HEK293T (cell line): ENCODE data around the gene CCDC30.

Experiments used
- CTCF ChIA-PET: fragments of 350-600 bp; formaldehyde crosslinking; extraction: SDS; loops from one replicate; lab custom pipeline; 2021; ENCODE audit warnings: antibody characterized with exemption, inconsistent platforms; lab: Yijun Ruan, JAX
- POLR2A ChIA-PET: fragments of 350-600 bp; formaldehyde crosslinking; extraction: SDS; loops from one replicate; lab custom pipeline; 2020; ENCODE audit warnings: antibody characterized with exemption, inconsistent platforms; lab: Yijun Ruan, JAX
- DNase-seq: peaks from one replicate; pipeline ENCODE4 v3.0.0; 2012; ENCODE audit warnings: mixed read lengths; ENCODE audit errors: extremely low spot score
- ARNT ChIP-seq: fragments of 450-650 bp; IDR thresholded peaks from 2 replicates; pipeline ENCODE4 v1.6.1; 2017; ENCODE audit warnings: mild to moderate bottlenecking
- BHLHE40 ChIP-seq: fragments of 450-650 bp; IDR thresholded peaks from 2 replicates; pipeline ENCODE4 v1.6.1; 2016; ENCODE audit warnings: mild to moderate bottlenecking, moderate library complexity, borderline replicate concordance
- CTBP1 ChIP-seq: fragments of 450-650 bp; IDR thresholded peaks from 2 replicates; pipeline ENCODE4 v1.6.1; 2016; ENCODE audit warnings: borderline replicate concordance
- ELF4 ChIP-seq: fragments of 450-650 bp; IDR thresholded peaks from 2 replicates; pipeline ENCODE4 v1.6.1; 2017; ENCODE audit warnings: antibody characterized with exemption
- FOXA1 ChIP-seq: fragments of 450-650 bp; IDR thresholded peaks from 2 replicates; pipeline ENCODE4 v1.6.1; 2016; ENCODE audit warnings: mild to moderate bottlenecking
- FOXK2 ChIP-seq: fragments of 450-650 bp; IDR thresholded peaks from 2 replicates; pipeline ENCODE4 v1.6.1; 2016; ENCODE audit warnings: mild to moderate bottlenecking
- FOXM1 ChIP-seq: fragments of 450-650 bp; IDR thresholded peaks from 2 replicates; pipeline ENCODE4 v1.6.1; 2017; ENCODE audit warnings: mild to moderate bottlenecking, borderline replicate concordance
- HDGF ChIP-seq: fragments of 450-650 bp; IDR thresholded peaks from 2 replicates; pipeline ENCODE4 v1.6.1; 2017; ENCODE audit warnings: antibody characterized with exemption, borderline replicate concordance
- L3MBTL2 ChIP-seq: fragments of 450-650 bp; conservative IDR thresholded peaks from 2 replicates; pipeline ENCODE4 v1.6.1; 2016; ENCODE audit warnings: mild to moderate bottlenecking
- LEF1 ChIP-seq: fragments of 450-650 bp; IDR thresholded peaks from 2 replicates; pipeline ENCODE4 v1.6.1; 2017; ENCODE audit warnings: mild to moderate bottlenecking, borderline replicate concordance
- NFRKB ChIP-seq: fragments of 450-650 bp; IDR thresholded peaks from 2 replicates; pipeline ENCODE4 v1.6.1; 2016; ENCODE audit warnings: mild to moderate bottlenecking, moderate library complexity
- PKNOX1 ChIP-seq: fragments of 450-650 bp; IDR thresholded peaks from 2 replicates; pipeline ENCODE4 v1.6.1; 2016
- SP1 ChIP-seq: fragments of 450-650 bp; IDR thresholded peaks from 2 replicates; pipeline ENCODE4 v1.6.1; 2017
- SUZ12 ChIP-seq: fragments of 450-650 bp; IDR thresholded peaks from 2 replicates; pipeline ENCODE4 v1.6.1; 2016; ENCODE audit warnings: mild to moderate bottlenecking
- TARDBP ChIP-seq: fragments of 450-650 bp; IDR thresholded peaks from 2 replicates; pipeline ENCODE4 v1.6.1; 2016
- ZNF384 ChIP-seq: fragments of 450-650 bp; IDR thresholded peaks from 2 replicates; pipeline ENCODE4 v1.6.1; 2016

The CCDC30 gene

GRCh38 chr1:42420121-42420520, 43.0 kb upstream of the CCDC30 start:
- TF ChIP-seq HDGF (no peak), FOXM1 (no peak), LEF1 (no peak)
- POLR2A ChIA-PET: no interaction called here
- CTCF ChIA-PET: no interaction called here
- DNase-seq: no peak

- no peak for TF ChIP-seq L3MBTL2
- 0 out of 2 replicates have a peak, but pooled peaks have one; percentile 6 for TF ChIP-seq PKNOX1
- peak; percentile 52 for DNase-seq
- ChIA-PET POLR2A (interaction anchor here (1.2 kb wide), 1 partner anchor 31 kb away, joined by 3 read pairs; no protein-coding TSS in a partner anchor), CTCF (no interaction called here)
These were observed 42.0 kb upstream of the CCDC30 start for GRCh38 chr1:42420911-42421585.

GRCh38 chr1:42422737-42423136, 40.3 kb upstream of the CCDC30 start:
- ChIA-PET POLR2A (no interaction called here), CTCF (no interaction called here)
- DNase-seq: no peak
- no peak for TF ChIP-seq LEF1
- TF ChIP-seq BHLHE40: no peak
- no peak for TF ChIP-seq ELF4
- TF ChIP-seq FOXK2: no peak
- no peak for TF ChIP-seq NFRKB
- no peak for TF ChIP-seq FOXM1
- TF ChIP-seq L3MBTL2: no peak
- TF ChIP-seq FOXA1: no peak
- no peak for TF ChIP-seq SP1

GRCh38 chr1:42423681-42424080, 39.4 kb upstream of the CCDC30 start:
- POLR2A ChIA-PET: no interaction called here
- no peak for TF ChIP-seq FOXA1
- no peak for TF ChIP-seq ZNF384
- no peak for TF ChIP-seq BHLHE40
- TF ChIP-seq FOXK2: no peak
- TF ChIP-seq FOXM1: no peak
- DNase-seq: no peak
- CTCF ChIA-PET: interaction anchor here (0.6 kb wide), 1 partner anchor 17 kb away, joined by 3 read pairs; no protein-coding TSS in a partner anchor

GRCh38 chr1:42424201-42424600, 38.9 kb upstream of the CCDC30 start:
- TF ChIP-seq SP1 (no peak), PKNOX1 (no peak), NFRKB (no peak), FOXM1 (no peak), HDGF (no peak), CTBP1 (no peak), ELF4 (no peak), SUZ12 (no peak), L3MBTL2 (no peak), ZNF384 (no peak), TARDBP (no peak), LEF1 (no peak), FOXK2 (no peak), FOXA1 (no peak), ARNT (no peak), BHLHE40 (no peak)
- DNase-seq: no peak
- ChIA-PET POLR2A (no interaction called here), CTCF (no interaction called here)

GRCh38 chr1:42427240-42427639, 35.8 kb upstream of the CCDC30 start:
- TF ChIP-seq ARNT (no peak), BHLHE40 (no peak), TARDBP (no peak), L3MBTL2 (no peak), FOXK2 (no peak), ZNF384 (no peak), HDGF (no peak), CTBP1 (no peak), FOXM1 (no peak), ELF4 (no peak), SUZ12 (no peak), SP1 (no peak), NFRKB (no peak), PKNOX1 (no peak), FOXA1 (no peak), LEF1 (no peak)
- no peak for DNase-seq
- POLR2A ChIA-PET: no interaction called here
- CTCF ChIA-PET: no interaction called here
